Cardiac fibroblast (primary cell): ENCODE measurements around the gene RTN4R.

Experiments used
- DNase-seq, 2 donors: peaks; one replicate each; pipeline versions ENCODE4 v3.0.0 to v3.0.0-alpha.2; 2010; ENCODE audit warnings: low read depth in 2 of 2
- H3K4me3 ChIP-seq, 2 donors: replicated peaks in 1 of 2; 1 replicate in 1 of 2; 2 replicates in 1 of 2; pipeline ENCODE4 v1.5.1; 2011; ENCODE audit warnings: low read depth in 2 of 2, low read length in 2 of 2, mild to moderate bottlenecking in 2 of 2, moderate library complexity in 1 of 2
- CTCF ChIP-seq: IDR thresholded peaks from one replicate; pipeline ENCODE4 v1.5.1; 2011; ENCODE audit warnings: low read depth, mild to moderate bottlenecking, low read length, inconsistent platforms

The RTN4R gene

GRCh38 chr22:20197407-20198030 lies 70.6 kb downstream of the RTN4R start:
- no peak for DNase-seq
- H3K4me3 ChIP-seq = no peak overlapping the region

DNA sequence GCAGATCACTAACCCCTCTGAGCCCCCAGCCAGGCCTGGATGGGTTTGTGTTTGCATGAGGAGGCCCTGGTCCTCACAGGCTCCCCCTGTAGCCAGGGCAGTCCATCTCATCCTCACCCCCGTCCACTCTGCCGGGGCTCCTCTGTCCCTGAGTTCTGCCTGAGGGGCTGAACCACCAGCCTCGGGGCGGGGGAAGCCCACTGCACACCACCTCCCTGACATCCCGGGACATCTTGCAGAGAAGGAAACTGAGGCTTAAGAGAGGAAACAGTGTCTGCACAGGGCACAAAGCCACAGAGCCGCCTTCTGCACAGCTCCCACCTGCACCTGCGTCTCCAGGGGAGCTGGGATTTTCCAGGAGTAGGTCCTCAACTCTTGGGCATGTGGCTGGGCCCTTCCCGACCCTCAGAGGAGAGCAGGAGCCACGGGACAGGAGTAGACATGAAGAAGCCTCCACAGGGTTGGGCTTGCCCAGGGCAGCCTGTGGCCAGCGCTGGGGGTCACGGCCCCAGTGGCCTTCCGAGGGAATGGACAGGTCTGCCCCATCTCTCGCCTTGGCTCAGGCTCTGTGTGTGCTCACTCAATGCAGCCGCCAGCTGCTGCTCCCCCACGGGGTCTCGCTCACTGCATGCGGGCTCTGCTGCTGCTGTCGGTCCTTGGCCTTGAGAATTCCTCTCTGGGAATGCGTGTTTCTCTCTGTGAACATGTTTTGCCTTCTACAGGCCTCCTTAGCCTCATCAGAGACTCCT lies 71.8 kb downstream of the RTN4R start:
- H3K4me3 ChIP-seq = no peak overlapping the region
- TF ChIP-seq CTCF = no peak
- DNase-seq = no peak

More at GRCh38 chr22:20197407-20198030, 70.6 kb downstream of the RTN4R start:
- TF ChIP-seq CTCF = no peak

DNA sequence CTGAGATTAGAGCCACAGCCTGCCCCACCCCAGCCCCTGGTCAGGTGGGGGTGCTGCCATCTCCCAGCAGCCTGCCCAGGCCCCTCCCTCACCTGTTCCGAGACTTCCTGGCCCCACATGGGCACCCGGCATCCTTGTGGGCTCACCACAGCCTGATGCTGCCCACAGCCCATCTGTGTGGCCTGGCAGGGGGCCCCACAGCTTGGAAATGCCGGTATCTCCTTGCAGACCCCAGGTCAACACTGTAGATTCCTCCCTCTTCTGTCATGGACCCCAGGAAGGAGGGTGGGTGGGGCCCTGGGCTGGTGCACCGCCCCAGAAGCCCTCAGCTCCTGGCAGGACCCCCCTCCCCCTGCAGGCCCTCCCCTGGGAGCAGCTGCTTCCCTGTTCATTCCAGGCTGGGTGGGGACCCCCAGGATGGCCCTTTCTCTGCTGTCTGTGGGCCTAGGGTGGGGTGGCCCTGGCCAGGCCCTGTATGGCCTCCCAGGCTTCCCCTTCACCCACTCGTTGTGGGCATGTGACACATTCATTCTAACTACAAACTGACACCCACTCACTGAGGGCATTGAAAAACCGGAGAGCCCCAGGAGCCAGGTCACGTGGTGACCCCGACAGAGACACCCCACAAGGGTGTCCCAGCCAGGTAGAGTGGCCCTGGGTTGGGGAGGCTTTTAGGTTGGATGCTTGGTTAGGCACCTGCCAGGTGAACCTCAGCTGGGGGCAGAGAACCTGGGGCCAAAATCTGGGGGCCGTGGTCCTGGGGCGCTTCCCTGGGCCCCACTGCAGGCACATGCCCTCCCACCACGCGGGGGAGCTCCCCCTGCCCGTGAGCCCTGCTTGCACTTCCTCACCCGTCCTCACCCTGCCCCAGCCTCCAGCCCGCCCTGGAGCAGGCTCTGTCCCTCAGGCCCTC lies 73.2 kb downstream of the RTN4R start:
- TF ChIP-seq CTCF = no peak
- no peak overlapping the region for H3K4me3 ChIP-seq
- no peak for DNase-seq

GRCh38 chr22:20193761-20194494 lies 74.2 kb downstream of the RTN4R start:
- DNase-seq = no peak
- TF ChIP-seq CTCF = no peak
- H3K4me3 ChIP-seq = no peak overlapping the region

DNA sequence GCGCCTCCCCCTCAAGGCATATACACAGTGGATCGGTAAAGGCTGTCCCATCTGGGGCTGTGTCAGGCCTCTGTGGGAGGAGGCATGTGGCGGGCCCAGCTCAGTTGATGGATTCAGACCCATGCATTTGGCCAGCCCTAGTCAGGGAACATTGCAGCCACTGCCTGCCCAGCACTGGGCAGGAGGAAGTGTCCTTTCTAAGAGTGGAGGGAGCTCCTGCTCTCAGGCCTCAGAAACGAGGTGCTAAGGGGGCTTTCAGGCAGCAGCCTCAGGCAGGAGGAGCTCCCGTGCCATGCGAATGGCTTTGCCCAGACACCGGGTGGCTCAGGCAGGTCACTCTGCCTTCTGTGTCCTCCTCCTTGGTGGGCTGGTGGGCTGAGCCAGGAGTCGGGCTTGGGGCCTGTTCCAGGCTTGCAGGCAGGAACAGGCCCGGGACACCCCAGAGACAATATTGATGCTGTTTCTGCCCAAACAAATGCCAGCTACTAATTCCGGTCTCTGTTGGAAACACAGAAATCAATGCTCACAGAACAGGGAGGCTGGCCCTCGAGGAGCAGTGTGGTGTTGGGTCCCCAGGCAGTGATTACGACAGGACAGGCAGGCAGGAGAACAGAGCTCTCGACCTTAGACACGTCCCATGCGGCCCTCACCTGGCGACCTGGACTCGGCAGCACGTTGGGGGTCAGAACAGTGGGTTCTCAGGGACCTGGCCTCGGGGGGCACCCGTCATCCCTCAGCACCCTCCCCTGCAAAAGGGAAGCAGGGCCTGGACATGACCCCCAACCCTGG lies 75.0 kb downstream of the RTN4R start:
- H3K4me3 ChIP-seq = no peak overlapping the region
- DNase-seq = no peak
- TF ChIP-seq CTCF = no peak
